Hippocampal formation (tissue), 2 donors: ENCODE data around the gene PPP1R12B.
A peak's percentile ranks its signal among the peaks of the same experiment; 100 is the strongest.
"Not testable (repeated sequence)": the region's sequence is repeated elsewhere in the genome, so short reads cannot be mapped to it uniquely, and the experiment has no call there.

Source experiments
- DNase-seq, 2 donors: peaks; one replicate each; lab custom pipeline; 2025; lab: John Stamatoyannopoulos, UW

Gene PPP1R12B

DNA sequence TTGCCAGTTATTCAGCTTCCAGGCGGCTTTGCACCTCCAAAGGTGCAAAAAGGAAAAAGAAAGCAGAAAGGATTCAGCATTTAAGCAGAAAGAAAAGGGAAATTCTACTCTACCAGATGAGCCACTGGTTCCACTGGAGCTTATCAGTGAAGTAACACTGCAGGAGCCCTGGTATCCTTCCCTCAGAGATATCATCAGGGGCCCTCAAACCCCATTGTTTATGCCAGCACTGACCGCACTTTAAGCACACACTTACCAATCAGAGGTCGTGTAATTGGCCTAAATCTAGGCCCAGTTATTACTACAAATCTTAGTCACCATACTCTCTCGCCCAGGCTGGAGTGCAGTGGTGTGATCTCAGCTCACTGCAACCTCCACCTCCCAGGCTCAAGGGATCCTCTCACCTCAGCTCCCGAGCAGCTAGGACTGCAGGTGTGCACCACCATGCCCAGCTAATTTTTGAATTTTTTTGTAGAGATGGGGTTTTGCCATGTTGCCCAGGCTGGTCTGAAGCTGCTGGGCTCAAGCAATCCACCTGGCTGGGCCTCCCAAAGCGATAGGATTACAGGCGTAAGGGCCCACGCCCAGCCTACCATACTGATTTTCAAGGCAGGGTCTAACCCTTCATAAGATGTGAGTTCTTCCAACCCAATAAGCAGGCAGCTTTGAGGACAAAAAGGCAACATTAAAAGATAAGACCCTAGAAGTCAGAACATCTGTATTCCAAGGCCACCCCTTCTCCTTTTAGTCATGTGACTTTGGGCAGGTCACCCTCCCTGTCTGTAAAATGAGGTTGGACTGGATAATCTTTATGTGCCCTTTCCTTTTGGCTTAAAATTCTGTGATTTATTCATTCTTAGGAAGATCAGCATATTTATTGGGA lies 236.4 kb downstream of the PPP1R12B start:
- DNase-seq = no peak

DNA sequence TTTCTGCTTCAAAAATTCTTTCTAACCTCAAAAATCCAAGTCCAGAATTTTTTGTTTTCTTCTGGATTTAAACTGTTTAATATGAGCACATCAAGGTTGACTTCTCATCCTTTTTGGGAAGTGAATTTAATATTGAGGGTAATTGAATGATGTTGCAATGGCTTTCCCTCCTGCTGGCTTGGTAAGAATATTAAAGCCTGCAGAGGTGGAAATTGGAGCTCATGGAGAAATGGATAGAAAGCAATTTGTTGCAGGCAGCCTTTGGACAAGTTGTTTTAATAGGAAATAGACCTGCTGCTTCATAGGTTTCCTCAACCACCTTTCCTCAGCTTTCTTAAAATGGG lies 237.1 kb downstream of the PPP1R12B start:
- no peak for DNase-seq

DNA sequence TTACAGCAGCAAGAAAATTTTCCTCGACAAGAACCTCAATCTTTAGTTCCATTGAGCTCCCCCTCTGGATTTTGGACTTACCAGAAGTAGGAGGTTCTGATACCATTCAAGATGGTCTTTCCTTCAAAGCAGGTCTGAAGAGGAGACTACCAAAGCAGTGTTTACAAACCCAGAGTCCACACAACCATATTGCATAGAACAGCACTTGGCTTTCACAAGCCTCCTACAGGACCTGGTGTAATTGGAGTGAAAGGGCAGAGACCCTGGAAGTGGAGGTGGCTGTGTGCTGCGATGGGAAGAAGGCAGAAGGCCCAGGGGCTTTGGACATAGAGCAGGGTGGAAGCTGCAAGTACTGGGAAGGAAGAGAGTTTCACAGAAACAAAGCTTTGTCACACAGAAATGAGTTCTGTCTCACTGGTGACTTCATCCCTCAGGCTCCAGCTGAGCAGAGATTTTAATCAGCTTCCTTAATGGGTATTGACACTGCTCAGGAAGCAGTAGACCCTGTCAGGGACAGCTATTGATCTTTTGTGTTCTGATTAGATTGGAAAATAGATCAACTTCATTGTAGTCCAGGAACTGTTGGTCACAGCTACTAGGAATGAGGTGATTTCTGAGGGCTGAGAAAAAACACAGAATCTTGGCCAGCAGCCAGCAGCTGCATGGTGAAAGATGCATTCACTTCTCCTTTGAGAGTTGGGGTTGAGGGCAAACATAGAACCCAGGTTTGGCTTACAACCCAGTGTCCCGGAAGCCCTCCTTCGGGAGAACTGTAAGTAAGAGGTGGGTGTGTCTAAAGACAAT lies 237.7 kb downstream of the PPP1R12B start:
- peak in 1 of 2 donors; percentile 29 for DNase-seq

DNA sequence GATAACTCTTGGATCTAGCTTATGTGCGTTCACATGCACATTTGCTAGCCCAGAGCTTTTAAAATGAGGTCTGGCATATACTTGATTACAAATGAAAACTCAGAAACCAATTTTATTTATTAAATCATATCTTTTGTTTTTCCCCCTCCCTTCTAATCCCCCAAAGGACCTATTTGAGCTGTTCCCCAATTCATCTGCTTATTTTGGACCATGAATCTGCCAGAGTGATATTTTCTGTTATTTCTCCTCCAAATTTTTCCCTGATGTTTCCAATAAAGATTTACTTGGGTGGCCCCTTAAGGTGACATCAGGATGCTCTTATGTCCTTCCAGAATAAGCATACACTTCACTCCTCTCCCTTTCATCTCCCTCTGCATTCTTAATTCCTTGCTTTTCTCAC lies 238.4 kb downstream of the PPP1R12B start:
- no peak for DNase-seq

DNA sequence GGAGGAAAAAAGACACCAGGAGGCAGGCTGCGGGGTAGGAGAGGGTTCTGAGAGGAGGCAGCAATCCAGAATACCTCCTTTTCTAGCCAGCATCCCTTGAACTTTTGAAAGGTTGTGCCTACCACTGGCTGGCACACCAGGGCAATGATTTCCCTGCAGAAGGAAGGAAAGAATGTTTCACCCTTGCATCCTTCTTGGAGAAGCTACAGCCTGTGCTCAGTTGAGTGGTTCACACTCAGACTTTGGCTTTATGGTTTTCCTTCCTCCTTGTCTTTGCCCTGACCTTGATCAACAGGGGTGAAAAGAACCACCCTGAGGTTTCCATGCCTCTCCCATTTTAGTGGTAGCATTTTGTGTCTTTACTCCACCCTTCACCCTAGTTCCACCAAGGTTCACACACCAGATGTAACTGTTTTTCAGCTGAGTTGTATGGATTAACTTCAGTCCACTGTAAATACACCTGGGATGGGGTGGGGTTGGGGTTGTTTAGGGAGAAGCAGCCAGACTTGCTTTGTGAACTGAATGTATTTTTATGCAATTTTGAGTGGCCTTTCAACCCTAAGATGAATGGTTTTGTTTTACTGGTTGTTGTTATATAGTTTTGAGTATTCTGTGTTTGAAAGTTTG lies 239.5 kb downstream of the PPP1R12B start:
- no peak for DNase-seq

DNA sequence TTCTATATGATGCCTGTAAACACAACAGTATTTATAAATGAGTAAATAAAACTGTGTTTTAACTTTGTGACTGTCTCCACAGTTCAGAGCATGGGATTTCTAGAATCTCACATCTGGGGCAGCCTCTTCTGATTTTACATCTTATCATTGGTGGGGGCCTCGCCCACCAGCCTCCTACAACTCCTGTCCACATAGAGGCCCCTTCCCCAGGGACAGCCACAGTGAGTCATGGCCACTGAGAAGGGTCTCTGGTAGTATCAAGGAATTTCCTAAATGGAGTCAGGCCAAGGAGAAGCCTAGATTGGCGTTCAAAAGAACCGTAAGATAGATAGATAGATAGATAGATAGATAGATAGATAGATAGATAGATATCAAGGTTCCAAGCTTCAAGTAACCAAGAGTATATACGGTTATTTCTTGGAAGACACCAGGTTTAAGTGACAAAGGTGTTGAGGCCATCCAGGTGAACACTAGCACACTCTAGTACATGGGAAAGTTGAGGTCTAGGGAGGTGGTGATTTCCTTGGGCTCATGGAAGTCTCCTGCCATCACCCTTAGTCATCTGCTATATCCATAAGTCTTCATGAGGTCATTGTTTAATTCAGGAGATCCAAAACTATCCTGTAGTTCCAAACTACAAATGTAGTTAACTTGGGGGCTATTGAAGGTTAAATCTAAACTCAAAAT lies 240.1 kb downstream of the PPP1R12B start:
- DNase-seq = no peak

DNA sequence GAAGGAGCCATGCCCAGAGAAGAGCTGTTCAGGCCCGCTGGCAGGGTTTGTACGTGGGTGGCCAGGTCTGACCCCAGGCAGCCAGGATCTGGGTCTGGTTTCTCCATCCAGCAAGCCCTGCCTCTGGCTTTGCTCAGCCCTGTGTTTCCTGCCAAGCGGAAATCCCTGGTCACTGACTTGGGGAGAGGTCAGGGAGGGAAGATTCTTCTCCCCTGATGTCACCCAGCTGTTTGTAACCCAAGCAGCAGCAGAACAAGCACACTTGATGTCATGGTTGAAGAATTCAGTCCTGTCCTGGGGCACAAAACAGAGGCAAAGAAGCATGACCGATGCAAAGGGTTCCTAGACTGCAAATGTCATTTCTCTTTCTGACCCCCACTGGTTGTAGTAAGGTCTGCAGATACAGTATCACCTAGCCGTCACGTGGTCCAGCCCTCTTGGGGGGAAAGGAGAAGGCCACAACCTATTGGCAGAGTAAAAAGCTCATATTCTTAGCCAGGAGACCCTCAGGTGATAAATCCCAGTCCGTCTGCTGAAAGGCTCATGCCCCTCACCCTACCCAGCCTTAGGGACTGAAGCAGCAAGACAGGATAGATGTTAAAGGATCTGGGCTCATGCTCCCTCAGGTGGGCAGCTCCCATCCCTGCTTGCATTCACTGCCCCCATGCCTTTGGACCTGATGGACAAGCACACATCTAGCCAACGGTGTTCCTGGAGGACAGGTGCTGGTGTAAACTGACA lies 240.9 kb downstream of the PPP1R12B start:
- no peak for DNase-seq

DNA sequence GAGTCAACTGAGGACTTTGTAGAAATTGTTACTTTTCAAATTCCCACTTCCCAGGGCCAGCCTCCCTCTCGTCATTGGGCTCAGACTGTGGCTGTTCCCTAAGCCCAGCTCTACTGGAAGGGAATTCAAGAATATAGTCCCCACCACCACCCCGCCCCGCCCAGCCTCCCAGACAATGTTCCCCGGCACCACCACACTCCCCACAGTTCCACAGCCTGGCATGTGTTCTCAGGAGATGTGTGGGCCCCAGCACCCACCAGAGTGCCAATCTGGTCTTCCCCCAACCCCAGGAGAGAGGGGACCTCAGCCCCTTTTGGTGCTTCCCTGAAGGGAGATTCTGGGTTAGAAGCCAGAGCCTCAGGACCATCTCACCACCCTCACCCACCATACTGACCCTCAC lies 241.6 kb downstream of the PPP1R12B start:
- DNase-seq = no peak

DNA sequence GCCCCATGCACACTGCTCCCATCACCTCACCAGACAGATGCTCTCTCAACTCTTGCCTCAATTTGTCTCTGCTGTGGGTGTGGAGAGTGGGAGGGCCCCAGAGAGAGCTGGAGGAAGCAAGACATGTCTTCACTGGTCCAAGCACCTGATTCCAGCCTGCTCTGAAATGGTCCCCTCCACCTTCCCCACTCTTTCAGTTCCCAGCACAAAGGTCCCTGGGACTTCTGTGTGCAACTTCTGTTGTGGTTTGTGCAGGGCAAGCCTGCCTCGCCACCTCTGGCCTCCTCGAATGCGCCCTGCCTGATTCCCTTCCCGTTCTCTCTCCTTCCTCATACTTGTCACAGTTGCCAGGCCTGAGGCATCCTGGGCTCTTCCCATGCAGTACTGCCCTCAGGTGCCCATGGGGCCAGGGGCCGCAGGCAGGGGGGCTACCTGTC lies 242.5 kb downstream of the PPP1R12B start:
- no peak for DNase-seq

DNA sequence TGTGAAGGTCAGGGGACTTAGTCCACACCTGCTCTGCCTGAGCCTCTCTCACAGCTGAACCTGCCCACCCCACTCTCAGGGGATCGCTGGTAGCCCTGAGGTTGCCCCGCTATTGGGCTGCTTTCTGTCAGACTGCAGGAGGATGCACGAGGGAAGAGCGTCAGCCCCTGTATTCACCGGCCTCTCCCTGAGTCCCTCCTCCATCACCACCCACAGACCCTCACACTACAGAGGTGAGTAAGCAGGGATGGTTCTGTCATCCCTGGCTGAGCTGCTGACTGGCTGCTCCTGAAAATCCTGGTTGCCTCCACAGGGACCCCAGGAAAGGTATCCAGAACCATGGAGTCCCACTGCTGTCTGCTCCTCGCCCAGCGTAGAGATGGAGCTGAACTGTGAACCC lies 243.0 kb downstream of the PPP1R12B start:
- no peak for DNase-seq

DNA sequence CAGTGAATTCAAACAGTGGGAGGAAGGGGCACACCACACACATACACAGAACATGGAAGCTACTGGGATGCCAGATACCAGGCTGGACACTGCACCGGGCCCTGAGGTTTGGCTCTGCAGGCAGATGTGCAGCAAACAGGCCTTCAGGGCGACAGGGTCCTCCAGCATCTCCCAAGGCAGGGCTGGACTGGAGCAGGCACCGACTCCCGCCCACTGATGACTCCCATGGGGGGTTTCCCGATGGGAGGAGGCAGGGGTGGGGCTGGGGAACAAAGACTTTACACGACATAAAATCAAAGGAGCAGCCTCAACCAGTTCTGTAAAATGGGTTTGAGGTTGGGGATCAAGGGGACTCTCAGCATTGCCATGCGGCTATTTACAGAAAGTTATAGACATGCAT lies 243.6 kb downstream of the PPP1R12B start:
- no peak for DNase-seq

DNA sequence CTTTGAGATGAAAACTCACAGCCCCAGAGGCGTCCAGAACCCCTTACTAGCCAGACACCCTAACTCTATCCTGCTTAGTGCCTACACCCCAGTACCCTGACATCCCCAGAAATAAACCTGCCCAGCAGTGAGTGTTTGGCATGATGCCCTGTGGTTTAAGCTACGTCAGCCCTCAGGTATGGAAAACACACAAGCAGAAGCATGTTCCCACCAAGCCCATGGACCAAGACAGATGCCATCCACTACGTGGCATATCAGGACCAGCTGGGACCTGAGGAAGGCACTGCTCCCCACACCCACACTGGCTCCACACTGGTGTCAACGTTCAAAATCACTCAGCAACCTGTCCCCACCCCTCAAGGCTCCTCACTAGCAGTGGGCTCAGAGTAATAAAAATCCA lies 245.3 kb downstream of the PPP1R12B start:
- DNase-seq = no peak

DNA sequence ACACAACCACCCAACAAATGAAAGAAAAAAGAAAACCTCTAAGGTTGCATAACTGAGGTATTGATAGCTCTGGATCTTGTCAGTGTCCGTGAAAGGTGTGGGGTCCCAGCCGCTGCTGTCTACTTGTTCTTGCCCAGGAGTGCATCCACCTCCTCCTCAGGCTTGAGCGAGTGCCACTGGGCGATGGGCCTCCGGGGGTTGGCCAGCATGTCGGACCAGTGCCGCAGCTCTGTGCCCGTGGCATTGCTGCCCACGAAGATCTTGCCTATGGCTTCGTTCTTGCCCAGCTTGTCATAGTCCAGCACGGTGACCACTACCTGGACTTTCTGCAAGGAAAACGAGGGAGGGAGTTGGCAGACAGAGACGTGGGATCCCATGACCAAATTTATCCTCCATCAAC lies 248.1 kb downstream of the PPP1R12B start:
- no peak for DNase-seq

DNA sequence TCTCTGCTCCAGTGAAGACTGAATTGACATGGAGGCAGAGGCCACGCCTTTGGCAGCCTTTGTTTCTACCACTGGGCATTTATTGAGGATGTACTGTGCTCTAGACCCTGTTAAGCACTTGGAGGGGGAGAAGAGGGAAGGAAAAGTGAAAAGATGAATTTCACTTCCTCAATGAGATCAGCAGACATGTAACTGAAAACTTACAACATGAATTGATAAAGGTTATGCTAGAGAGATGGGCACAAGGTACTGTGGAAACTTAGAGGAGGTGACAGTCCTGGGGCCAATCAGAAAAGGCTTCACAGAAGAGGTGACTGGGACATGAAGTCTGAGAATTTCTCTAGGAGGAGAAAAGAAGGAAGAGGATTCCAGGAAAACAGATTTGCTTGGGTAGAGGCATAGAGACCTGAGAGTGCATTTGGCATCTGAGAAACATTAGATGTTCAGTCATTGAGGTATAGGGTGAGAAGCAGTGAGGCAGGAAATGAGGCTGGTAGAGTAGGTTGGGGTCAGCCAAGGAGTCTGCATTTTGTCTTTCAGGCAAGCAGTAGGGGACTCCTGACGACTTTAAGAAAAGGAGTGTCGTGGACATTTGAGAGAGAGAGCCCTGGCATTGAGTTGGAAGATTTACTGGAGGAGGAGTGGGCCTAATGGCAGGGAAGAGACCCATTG lies 248.7 kb downstream of the PPP1R12B start:
- no peak for DNase-seq

DNA sequence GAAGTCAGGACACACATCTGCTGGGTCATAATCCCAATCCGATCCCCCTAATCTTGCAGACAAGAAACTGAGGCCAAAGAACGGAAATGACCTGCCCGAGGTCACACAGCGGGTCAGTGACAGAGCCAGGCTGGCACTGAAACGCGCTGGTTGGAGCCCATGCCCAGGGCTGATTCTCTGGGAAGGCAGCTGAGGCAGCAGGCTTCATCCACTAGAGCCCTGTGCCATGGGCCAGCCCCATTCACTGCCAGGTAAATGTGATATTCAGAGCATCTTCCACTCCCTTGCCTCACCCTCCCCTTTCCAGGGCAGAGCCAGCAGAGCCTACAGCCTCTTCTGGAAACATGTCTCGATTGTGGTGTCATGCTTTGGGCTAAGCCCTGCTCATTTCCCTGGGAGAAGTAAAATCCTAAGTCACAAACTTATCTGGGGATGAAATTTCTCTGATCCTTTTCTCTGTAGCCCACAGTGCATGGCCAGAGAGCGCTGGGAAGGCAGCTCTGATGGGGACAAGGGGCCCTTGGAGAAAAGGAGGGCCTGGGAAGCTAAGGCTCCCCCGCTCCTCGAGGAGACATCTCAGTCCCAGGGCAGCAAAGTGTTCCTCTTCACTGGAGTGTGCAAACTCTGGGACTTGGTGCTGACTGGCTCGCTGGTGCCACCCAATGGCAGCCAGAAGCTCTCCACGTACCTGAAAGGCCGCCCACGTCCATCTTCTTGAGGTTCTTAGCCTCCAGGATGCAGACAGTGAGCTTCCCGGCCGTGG lies 251.4 kb downstream of the PPP1R12B start:
- peak; percentile 33 to 47 for DNase-seq

DNA sequence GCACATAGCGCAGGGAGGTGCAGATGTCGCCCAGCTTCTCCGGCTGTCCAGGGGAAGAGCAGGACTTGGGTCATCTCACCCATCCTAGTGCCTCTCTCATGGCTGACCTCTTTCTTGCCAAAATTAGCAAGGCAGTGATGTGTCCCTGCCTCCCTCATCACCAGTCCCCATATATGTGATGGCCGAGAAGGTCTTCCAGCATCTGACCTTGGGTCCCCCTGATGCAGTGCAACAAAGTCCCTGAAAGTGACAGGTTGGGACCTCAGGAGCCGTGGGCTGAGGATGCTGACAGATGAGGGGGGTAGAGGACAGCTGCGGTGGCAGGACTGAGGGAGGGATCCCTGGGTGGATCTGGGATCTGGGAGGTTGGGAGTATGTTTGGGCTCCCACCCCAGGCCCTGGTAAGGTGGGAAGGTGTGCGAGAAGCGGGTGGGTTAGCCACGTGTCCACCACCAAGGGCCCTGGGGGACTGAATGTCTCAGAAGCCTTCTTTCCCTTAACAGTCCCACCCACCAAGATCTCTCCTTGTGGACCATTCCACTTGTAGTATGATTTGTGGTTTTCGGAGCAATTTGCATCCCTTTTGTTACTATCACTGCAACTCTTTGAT lies 252.0 kb downstream of the PPP1R12B start:
- no peak for DNase-seq

DNA sequence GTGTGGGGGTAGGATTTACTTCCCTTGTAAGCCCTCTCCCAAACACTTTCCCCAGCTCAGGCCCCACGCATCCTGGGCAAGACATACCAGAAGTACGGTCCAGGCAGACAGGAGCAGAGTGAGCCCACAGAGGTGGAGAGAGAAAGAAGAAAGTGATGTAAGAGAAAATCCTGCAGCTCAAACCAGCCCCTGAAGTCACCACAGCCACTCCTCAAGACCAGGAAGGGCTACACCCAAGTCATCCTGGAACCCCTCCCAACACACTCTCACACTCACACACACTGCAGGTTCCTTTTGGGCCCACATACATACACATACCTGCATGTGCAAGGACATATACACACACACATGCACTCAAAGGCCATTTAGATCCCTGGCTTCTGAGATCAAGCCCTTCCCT lies 254.9 kb downstream of the PPP1R12B start:
- DNase-seq = no peak

DNA sequence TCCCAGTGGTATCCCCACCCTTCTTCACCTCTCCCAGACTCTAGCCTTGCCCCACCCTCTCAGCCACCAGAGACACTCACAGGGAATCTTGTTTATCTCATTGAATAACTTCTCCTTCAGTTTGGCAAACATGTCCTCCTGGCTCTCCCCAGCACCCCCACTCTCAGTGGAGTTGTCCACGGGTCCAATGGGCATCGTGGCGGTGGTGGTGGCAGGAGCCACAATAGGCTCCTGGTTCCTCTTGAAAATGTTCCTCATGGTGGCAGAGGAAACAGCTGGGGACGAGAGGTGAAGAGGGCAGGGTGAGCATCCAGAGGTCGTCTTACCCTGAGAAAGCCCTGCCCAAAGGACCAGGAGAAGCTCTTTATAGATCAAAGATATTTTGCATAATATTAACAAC lies 257.0 kb downstream of the PPP1R12B start:
- no peak for DNase-seq

DNA sequence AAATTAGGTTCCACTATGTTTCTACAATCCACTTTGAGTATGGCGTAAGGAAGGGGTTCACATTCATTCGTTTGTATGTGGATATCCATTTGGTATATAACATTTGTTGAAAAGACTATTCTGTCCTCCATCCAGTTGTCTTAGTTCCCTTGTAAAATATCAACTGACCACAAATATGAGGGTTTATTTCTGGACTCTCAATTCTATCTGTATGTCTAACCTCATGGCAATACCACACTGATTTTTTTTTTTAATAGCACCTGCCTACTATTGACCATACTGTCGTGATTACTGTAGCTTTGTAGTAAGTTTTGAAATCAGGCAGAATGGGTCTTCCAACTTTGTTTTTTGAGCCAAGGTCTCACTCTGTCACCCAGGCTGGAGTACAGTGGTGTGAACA lies 263.5 kb downstream of the PPP1R12B start:
- DNase-seq = not testable (repeated sequence)

DNA sequence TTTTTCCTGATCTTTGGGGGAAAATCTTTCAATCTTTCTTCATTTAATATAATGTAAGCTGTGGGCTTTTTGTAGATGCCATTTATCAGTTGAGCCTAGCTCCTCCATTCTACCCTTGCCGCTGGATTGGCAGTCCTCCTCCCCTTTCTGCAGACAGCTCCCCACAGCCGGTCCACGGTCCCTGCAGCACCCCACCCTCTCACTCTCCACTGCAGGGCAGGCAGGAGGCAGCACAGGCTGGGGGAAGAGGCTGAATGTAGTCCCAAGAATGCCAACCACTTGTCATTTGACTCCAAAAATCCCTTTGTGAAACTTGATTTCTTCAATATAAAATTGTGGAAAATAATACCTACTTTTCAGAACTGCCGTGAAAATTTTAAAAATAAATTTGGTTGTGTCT lies 265.1 kb downstream of the PPP1R12B start:
- no peak for DNase-seq
